ENCODE results near the gene MRGPRX2.
A peak's percentile ranks its signal among the peaks of the same experiment; 100 is the strongest.

Gene MRGPRX2

DNA sequence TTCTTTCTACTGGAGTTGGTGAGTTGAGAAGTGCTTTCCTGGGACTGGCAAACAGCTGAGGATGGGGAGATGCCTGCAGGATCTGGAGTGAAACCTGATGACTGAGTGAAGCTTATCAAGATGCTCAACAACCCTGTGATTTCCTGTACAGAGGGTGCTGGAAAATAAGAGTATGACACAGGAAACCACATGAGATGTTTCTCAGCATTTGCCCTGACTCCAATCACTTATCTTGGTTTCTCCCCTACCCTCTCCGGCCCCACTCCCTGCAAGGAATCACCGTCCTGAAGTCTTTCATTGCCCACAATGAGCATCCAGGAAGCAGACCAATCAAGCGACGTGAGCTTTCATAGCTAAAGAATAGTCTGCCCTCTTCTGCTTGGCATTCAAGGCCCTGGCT is at the start of gene MRGPRX2:
TSS of gene MRGPRX2 (minus strand) at position 89 of the 400 bp plus-strand sequence. CDS start 4,315 bp downstream, outside the sequence.
- DNase-seq (ENCODE audit: low read depth in 2 of 2), result no peak

- DNase-seq (ENCODE audit: low read depth in 2 of 2), result no peak
These were observed 49.8 kb upstream of the MRGPRX2 start for GRCh38 chr11:19110295-19110694.

DNA sequence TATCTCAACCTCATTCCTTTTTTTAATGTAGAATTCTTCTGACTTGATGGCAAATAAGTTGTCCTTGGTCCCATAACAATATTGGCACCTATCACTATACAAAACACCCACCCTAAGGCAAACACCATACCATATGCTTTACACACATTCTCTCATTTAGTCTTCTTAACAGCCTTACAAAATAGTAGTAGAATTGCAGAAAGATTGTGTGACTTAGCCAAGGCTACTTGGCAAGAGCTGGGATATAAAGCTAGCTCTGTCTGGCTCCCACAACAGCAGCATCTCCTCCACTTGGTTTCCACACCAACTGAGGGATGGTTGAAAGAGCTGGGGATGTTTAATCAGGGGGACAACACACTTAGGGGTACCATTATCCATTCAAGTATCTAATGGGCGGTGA is 46.6 kb upstream of the MRGPRX2 start:
- DNase-seq (ENCODE audit: low read depth in 2 of 2), result no peak

DNA sequence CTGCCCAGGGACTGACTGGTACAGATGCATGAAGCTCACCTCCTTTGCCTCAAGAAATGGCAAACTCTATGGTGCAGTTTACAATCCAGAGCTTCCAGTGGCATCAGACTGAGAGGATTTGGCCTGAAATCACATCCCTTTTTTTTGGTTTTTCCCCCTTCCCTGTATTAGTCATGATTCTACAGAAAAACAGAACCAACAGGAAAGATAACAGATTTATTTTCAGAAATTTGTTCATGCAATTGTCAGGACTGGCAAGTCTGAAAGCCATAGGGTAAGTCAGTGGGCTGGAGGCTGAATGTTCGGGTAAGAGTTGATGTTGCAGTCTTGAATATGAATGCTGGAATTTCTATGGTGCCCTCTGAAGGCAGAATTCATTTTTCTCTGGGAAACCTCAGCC is 44.5 kb upstream of the MRGPRX2 start:
- no peak for DNase-seq (ENCODE audit: low read depth in 2 of 2)

GRCh38 chr11:19102521-19102900 is 42.0 kb upstream of the MRGPRX2 start:
- DNase-seq (ENCODE audit: low read depth in 2 of 2), result no peak

DNA sequence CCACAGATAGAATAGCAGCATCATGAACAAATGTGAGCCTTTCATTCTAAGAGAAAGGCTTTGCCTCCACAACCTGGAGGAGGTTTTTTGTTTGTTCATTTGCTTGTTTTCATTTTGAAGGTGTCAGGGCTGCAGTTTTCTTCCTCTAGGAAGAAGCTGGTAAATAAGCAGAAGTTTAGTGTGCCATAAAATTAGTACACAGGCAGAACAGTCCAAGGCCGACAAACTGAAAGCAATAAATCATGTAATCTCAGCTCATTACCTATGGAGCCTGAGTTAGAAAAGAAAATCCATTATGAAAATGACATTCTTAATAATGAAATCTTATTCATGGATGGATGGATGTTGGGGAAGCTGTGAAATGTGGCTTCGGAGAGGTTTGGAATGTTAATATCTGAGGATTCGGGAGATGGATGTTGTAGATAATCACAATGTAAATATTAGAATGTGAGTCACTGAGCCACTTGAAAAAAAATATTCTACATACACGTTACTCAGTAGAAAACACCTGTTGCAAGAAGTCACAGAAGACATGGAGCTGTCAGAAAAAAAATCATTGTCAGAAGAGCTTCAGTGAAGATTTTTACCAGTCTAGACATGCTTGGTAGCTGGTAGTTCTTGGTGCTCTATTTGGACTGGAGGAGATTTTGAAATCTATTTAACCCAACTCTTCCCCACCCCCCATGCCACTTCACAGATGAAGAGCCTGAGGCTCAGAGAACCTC is 41.4 kb upstream of the MRGPRX2 start:
- no peak for DNase-seq (ENCODE audit: low read depth in 2 of 2)

GRCh38 chr11:19100885-19101284 is 40.4 kb upstream of the MRGPRX2 start:
- no peak for DNase-seq (ENCODE audit: low read depth in 2 of 2)

DNA sequence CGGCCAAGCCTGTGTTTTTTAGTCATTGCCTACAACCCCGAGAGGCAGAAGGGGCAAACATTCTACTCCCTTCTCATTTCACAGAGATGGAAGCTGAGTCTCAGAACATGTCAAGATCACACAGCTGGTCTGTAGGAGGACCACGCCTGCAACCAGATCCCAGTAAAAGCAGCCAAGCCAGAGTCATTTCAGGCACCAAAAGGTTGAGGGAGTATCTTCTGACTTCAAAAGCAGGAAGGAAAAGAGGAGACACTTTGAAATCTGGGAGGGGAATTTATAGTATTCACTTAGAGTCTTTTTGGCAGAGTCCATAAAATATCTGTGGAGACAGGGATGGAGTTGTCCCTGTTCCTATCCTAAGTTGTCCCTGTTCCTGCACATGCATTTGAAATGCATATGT is 38.6 kb upstream of the MRGPRX2 start:
- no peak for DNase-seq (ENCODE audit: low read depth in 2 of 2)

- no peak for DNase-seq (ENCODE audit: low read depth in 2 of 2)
These were observed 34.3 kb upstream of the MRGPRX2 start for GRCh38 chr11:19094859-19095258.

DNA sequence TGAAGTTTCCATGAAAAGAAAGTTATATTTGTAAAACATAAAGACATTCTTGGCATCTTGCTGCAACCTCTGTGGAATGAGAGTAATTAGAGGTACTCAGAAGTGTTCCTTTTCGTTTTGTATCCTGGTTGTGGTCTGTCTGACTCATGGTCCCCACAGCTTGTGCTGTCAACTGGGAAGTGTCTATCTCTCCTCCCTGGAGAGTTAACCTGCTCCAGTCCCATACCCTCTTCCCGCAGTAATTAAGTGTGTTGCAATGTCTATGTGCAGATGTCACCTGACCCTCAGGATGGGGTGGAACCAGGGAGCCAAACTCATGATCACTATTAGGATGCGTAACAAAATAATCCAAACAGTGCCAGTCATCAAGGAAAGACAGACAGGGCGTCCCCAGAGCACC is 33.5 kb upstream of the MRGPRX2 start:
- DNase-seq (ENCODE audit: low read depth in 2 of 2), result no peak

DNA sequence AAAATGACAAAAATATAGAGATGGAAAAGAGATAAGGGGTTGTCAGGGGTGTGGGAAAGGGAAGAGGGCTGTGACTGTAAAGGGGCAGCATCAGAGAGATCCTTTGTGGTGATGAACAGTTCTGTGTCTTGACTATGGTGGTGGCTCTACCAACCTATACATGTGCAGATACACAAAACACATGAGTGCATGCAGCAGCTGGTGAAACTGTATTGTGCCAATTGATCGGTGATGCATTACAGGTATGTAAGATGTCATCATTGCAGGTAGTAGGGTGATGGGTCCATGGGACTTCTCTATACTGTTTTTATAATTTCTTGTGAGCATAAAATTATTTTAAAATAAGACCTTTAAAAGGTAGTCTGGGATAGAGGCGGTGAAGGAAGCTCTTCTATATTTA is 32.3 kb upstream of the MRGPRX2 start:
- no peak for DNase-seq (ENCODE audit: low read depth in 2 of 2)

DNA sequence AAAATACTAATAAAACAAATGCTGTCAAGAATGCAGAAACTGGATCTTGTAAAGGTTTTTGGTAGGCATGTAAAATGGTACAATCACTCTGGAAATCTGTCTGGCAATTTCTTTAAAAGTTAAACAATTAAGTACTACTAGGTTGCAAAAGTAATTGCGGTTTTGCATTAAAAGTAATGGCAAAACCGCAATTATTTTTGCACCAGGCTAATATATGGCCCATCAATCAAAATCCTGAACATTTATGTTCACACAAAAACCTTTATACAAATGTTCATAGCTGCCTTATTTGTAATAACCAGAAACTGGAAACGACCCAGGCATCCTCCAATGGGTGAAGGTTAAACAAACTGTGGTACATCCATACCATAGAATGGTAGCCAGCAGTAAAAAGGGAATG is 31.8 kb upstream of the MRGPRX2 start:
- no peak for DNase-seq (ENCODE audit: low read depth in 2 of 2)

GRCh38 chr11:19091366-19091765 is 30.8 kb upstream of the MRGPRX2 start:
- no peak for DNase-seq (ENCODE audit: low read depth in 2 of 2)

- no peak for DNase-seq (ENCODE audit: low read depth in 2 of 2)
These were observed 28.9 kb upstream of the MRGPRX2 start for GRCh38 chr11:19089421-19089820.

DNA sequence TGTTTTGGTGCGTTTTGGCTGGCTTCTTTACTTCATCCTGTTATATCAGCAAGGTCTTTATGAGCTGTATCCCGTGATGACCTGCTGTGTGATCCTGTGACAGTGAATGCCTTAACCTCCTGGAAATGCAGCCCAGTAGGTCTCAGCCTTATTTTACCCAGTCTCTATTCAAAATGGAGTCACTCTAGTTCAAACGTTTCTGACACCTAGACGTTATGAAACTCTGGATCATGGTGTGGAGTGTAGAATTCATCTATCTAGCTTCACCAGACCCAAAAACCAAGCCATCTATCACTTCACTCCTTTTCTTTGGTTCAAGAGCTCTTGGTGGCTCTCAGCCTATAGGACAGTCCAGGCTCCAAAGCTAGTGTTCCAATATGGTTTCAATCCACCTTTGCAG is 28.3 kb upstream of the MRGPRX2 start:
- no peak for DNase-seq (ENCODE audit: low read depth in 2 of 2)

GRCh38 chr11:19087658-19088057 is 27.1 kb upstream of the MRGPRX2 start:
- DNase-seq (ENCODE audit: low read depth in 2 of 2), result peak; percentile 19 to 24

GRCh38 chr11:19084661-19085315 is 24.3 kb upstream of the MRGPRX2 start:
- DNase-seq (ENCODE audit: low read depth in 2 of 2), result no peak

GRCh38 chr11:19083166-19083565 is 22.6 kb upstream of the MRGPRX2 start:
- DNase-seq (ENCODE audit: low read depth in 2 of 2), result no peak

- DNase-seq (ENCODE audit: low read depth in 2 of 2), result peak; percentile 16 to 29
These were observed 20.1 kb upstream of the MRGPRX2 start for GRCh38 chr11:19080579-19080993.

DNA sequence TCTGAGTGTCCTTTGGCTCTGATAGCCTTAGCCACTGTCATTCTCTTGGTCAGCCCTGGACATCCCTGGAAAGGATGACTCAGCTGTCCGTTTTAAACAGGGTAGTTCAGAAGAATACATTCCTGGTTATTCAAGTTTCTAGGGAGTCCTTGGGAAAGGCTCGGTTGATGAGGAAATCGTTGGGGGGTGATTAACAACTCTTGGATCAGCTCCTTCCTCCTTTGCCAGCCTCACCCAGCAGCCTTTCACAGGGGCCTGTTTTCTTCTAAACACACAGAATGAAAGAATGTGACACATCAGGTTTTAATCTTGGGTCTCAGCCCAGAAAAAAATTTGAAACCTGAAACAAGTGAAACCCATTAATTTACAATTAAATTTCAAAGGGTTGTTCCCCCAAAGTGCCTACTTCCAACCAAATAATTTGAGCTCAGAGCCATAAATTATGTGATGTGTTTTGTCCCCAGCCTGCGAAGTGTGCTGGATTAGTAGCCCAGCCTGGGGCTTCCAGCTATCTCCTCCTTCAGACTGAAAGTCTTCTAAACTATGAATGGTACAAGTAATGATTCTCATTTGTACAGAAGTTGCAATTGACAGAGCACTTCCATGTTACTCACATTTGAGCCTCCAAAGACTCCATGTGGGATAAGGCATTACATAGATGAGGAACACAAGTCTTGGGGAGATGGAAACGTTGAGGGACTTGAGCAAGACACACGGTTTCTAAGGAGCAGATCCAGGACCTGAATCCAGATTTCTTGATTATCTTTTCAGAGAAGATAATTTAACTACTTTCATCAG is 19.3 kb upstream of the MRGPRX2 start:
- peak; percentile 85 to 88 for DNase-seq (ENCODE audit: low read depth in 2 of 2)

DNA sequence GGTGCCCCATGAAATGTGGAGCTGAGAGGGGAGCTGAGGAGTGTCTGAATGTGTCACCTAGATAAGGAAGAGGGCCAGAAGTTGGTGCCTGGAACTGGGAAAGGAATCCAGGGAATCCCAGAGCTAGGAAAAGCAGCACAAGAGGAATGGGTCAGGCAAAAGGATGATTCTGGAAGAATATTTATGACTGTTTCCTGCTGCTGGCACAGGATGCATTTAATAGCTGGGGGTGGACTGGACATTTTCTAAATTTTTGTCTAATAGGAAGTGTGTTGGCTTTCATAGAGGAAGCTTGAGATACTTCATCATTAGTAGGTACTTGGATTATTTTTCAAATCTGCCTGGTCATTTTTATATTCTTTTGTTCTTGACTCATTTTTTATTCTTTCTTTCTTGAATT is 17.4 kb upstream of the MRGPRX2 start:
- DNase-seq (ENCODE audit: low read depth in 2 of 2), result no peak

DNA sequence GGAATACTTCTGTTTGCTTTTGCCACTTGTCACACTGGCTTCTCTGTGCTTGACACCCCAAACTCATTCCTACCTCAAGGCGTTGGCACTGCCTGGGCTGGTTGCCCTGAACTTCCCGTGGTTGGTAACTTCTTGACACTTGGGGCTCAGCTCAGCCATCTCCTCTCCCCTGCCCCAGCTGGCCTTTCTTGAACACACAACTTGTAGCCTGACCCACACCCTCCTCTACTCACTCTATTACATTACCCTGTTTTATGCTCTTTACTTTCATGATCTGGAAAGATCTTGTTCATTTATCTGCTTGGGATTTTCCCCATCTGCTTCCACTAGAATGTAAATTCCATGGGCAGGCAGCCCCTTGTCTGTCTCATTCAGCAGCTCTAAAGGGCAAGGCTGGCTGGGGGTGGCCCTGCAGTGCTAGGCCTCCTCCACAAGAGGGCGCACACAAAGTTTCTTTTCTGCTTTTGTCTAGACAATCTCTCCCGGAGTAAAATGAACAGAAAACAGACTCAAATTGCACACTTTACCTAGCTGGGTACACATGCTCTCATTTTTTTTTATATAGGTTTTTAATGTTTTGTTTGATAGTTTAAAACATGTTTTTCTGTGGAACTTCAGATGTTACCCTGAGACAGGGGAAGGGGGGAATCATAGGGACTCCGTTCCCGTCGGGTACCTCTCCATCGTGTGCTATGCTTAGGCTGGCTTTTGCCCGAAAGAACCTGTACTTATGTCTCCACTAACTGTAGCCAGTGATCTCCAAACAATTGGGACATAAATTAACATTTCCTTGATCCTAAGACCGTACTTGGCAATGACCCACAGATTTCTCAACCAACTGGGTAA is 16.4 kb upstream of the MRGPRX2 start:
- peak in 1 of 2 experiments; percentile 18 for DNase-seq (ENCODE audit: low read depth in 2 of 2)

Measured in fibroblast of skin of left quadriceps (primary cell).